Germinal center (tissue), 1 donor: ENCODE results near the gene CADPS.

Experiments used
- DNase-seq: peaks from one replicate; pipeline ENCODE4 v3.0.0; 2012; ENCODE audit warnings: mixed read lengths, low spot score

Gene CADPS

DNA sequence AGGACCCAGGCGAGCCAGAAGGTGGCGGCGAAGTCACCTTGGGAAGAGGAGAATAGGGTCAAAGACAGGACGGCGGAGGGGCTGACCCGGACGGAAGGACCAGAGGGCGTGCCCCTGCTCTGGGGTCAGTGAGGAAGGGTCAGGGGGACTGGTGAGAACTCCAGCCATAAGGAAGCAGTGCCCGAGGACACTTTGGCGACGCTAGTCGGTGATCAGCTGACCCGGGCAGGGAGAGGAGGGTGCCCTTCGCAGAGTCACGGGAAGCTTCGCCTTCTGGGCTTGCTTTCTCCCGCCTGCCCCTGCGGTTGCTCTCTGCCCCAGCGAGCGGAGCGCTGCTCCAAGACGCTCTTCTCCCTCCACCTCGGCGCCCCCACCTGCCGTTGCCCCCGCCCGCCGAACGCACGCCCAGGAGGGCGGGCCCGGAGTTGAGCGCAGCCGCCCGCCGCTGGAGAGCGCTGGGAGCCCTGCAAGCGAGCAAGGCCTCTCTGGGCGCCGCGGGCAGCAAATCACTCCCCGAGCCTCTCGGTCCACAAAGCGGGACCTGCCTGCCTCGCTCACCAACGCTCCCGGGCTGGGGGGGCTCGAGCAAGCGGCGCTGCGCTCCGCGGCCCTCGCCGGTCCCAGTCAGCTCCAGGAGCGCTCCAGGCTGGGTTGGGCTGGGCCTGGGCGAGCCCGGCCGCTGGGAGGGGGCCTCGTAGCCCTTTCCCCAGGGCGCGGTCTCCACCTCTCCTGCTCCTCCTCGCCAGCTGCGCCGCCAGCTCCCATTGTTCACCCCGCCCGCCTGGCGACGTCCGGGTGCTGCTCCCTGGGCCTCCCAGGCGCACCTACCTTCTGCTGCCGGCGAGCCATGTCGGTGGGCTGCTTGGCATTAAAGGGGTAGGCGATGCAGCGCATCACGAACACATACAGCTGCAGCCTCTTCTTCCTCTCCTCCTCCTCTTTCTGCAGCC, 1.2 kb downstream of the CADPS start:
- DNase-seq, result peak; percentile 50

DNA sequence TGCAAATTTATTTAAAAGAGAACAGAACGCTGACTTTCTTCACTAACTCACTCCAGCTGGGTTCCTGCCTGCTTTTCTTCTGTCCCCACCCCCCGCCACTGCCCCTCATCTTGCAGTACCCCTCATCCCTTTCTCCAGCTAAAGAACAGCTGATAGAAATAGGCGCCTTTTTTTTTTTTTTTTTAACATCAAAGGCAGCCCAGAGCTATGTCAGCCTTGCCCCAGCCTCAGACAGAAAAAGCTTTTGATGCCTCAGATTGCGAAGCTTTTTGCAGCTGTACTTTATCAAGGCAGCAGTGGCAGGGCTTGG, 1.8 kb downstream of the CADPS start:
- DNase-seq, result no peak

DNA sequence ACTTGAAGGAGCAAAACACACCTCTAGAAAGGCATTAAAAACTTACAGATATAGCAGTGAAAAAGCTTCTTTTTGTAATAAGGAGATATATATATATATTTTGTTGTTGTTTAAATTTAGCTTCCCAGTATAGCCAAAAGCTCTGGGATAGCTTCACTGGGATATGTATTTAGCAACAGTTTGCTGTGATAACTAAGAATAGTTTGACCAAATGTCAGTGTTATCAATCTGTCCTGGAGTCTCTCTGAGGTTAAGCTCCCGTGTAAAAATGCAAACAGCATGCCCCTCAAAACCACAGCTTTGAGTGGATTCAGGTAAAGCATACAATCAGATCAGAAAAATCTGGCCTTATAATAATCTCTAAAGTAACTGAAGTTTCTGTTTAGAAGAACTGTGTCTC, 2.9 kb downstream of the CADPS start:
- DNase-seq, result no peak

DNA sequence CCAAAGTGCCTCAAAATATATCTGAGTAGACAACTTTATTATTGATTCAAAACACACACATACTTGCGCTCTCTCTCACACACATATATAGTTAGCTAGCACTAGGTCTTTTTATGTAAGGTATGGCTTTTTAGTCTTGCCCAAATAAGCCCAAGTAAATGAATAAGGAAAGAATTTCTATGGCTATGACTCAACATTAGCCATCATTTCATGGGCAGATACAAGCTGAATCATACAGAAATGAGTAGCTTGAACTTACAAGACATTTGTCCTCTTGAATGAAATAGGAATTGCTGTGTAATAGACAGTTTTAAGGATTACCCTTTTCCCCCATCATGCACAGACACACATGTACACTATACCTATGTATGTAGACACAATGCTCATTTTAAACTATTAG, 4.9 kb downstream of the CADPS start:
- DNase-seq, result no peak

DNA sequence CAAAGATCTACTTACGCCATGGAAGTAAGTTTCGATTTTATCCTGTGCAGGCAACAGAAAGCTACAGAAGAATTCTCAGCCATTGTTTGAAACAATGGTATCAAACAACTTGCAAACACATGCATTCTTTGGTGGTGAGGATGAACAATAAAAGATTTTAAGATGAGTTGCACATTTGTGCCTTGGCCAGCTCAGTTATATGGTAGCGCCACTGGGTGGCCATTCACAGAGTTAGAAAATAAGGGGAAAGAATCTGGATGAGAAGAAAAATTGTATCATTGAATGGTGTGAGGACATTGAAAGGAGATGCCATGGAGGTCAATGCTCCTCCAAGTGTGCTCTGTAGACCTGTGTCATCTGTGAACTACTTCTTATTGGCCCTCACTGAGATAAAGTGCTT, 11.6 kb downstream of the CADPS start:
- no peak for DNase-seq

DNA sequence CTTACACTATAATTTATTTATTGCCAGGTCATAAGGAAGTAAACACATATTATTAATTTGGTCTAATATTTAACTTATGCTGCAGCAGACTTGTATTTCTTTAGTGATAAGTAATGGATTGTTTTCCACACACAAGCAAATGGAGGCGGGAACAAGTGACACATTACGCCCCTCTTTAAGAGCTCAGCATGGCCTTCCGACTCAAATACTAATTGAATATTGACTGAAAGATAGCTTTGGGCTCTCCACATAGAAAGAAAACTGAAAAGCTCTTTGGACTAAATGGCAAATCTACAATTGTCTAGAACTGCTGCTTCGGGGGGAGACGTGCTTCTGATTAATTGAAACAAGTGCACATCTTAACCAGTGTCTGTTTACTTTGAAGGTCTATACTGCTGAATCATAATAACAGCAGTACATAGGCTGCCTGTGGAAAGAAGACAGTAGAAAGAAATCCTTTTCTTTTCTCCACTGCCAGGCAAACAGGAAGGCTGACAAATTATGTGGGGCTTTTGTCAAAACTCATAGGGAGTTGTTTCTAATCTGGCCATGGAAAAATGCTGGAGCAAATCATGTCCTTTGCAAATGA, 15.9 kb downstream of the CADPS start:
- DNase-seq, result no peak

DNA sequence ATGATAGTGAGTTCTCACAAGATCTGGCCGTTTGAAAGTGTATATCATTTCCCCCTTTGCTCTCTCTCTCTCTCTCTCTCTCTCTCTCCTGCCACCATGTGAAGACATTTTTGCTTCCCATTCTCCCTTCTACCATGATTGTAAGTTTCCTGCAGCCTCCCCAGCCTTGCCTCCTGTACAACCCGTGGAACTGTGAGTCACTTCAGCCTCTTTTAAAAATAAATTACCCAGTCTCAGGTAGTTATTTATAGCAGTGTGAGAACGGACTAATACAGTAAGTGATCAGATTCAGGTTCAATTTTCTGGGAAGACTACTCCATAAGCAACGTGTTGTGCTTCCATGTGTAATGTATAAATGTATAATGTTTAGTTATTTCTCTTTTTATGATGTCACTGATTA, 29.2 kb downstream of the CADPS start:
- no peak for DNase-seq

DNA sequence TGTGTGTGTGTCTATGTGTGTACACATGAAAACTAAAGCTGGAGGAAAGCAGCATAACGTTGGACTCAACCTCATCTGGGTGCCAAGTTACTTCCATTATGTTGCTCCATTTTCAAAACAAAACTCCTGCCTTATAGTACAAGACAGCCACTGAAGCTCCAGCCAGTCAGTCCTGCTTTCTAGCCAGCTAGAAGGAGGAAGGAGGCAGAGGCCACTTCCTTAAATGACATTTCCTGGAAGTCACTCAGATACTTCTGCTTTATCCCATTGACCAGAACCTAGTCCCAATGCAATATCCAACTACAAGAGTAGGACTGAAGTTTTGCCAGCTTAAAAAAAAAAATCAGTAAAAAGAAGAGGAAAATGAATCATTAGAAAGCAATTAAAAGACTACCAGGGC, 31.7 kb downstream of the CADPS start:
- DNase-seq, result no peak

DNA sequence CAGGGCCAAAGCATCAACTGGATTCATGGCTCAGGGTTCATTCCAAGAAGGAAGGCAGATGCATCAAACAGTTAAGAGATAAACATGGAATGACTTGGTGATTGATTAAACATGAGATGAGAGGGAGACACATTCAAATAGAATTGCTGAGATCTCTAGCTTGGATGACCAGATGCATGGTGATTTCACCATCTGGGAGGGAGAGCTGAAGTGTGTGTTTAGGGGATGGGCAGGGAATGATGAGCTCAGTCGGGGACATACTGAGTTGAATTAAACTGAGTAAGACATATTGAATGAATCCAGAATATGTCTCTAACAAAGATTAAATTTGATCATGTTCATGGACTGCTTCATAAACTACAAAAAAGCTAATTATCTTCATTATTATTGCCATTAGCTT, 35.5 kb downstream of the CADPS start:
- DNase-seq, result no peak

DNA sequence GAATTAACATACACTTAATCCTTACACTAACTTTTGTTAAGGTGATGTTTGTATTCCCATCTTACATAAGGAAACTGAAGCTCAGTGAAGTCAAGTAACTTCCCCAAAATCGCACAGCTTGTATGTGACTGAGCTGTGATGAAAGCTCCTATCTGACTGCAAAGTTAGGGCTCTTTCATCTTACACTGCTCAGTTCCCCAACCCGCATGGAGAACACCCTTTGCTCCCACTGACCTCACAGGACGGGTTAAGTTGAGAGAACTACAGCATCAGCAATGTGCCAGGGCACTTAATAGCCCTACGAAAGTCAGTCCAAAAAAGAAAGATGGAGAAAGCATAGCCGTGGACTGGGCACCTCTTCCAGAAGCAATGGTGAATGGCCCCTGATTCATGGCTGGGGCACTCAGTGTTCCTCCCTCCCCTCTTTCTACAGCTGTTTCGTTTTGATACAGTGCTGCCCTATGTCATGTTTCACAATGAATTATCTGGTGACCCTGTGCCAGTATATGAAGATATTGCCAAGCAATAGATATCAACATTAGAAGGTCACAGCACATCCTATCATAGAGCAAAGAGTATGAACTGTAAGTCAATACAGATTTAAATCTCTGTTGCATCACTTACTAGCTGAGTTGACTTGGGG, 38.0 kb downstream of the CADPS start:
- no peak for DNase-seq

DNA sequence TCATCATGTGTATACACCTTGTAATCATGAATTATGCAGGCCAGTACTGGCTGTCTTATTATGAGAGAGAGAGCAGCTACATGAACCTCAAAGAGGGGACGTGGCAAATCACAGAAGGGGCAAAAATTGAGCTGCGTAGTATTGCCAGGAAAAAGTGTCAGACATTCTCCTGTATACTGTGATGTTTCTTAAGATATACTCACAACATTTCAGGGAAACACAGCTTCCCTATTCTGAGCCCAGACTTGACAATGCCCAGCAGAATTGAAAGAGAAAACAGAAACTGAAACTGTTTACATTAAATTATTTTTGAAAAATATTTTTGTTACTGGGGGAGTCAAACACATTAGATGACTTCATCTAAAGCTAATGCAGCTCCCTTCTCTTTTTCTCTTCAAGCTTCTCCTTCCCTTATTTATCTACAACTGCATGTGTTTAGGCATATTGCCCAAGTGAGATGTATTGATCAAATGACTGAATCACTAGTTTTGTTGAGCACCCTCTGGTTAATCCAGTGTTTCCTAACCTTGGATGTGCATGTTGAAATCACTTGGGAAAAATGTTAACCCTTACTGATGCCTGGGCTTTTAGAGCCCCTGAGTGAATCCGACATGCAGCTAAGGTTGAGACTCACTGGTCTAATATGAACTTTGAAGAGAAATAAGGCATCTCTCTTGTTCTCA, 39.5 kb downstream of the CADPS start:
- DNase-seq, result peak; percentile 32

DNA sequence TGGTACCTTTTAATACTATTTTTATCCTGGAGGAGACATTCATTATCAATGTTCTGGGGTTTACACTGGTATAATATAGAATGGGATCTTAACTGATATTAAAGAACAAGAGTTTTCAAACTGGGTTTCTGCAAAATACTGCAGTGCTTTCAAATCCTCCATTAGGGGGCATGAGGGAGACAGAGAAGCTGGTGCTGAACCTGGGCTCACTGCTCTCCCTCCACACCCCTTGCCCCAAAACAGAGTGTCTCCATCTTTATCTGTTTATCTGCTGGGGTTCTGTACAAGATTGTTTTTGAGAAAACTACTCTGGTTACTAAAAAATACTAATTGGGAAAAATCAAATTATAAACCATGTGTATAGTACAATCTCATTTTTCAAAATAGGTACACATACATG, 41.7 kb downstream of the CADPS start:
- DNase-seq, result peak; percentile 32

DNA sequence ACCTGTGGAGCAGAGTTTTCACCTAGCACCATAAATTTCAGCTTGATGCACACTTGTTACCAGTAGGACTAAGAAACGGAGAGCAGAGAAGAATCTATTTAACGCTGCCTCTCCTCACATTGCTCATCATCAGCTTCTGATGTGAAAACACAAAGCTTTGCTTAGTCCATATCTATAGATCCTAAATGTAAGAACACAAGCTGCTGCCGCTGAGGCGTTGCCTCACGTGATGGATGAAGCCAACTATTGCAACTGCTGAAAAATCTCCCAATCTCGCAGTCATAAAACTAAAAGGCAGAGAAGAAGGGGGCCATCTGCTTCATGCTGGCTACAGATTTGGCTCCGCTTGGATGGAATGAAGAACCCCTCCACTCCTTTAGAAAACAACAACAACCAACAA, 42.7 kb downstream of the CADPS start:
- DNase-seq, result no peak

DNA sequence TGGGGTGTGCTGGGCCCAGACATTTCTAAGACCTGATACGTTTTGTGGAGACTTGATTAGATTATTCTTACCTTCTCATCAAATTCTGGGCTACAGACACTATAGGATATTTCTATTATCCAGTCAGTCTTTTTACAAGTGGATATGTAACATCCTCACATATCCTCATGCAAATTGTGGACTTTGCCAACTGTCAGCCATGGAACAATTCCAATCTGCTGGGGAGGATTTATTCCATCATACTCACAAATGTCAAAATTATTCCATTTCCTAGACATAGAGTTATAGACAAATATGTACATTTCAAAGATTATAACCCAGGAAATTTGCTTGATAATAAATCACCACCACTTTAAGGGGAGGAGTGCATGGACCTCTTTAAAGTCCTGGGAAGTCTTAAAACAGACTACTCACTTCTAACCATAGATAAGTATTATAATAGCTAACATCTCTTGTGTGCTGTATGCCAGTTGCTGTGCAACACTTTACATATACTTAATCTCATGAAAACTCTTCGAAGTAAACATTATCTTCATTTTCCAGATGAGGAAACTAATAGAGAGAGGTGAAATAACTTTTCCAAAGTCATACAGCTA, 44.4 kb downstream of the CADPS start:
- no peak for DNase-seq

DNA sequence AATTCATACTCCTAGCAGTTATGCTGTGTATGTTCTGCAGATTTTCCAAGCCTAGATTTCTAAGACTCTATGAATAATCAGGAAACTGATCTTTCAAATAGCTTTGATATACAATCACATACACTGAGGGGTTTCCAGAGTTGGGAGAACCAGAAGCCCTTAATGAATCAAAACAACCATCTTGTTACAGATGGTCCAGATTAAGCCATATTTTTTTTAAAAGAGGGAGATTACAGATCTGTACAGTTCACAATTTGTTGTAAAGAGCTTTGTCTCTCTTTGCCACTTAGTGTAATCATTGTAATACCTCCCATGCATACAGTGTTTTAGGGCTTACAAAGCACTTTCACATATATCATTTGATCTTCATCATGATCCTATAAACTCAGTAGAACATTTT, 47.7 kb downstream of the CADPS start:
- no peak for DNase-seq

DNA sequence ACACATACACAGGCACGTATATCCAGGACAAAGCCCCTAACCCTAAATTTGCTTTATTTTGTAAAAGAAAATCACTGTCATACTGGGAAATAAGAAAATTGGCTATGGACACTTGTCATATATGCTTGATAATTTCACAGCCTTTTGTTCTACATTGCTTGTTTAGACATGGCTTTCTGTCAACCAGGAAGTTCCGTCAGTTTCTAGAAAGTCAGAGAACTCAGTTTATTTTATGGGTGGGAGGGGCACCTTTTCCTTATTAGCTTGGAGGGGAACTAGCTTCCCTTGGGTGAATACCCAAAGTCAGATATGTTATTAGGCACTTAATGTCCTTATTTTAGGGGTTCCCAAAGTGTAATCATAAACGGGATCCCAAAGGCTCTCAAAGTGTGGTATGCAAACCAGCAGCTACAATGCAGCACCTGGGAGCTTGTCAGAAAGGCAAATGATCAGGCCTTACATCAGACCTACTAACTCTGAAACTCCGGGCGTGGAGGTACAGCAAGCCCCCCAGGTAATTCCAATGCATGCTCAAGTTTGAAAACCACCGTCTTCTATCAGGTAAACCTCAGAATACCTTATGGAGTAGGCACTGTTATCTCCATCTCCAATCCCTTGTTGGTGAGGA, 50.1 kb downstream of the CADPS start:
- no peak for DNase-seq

DNA sequence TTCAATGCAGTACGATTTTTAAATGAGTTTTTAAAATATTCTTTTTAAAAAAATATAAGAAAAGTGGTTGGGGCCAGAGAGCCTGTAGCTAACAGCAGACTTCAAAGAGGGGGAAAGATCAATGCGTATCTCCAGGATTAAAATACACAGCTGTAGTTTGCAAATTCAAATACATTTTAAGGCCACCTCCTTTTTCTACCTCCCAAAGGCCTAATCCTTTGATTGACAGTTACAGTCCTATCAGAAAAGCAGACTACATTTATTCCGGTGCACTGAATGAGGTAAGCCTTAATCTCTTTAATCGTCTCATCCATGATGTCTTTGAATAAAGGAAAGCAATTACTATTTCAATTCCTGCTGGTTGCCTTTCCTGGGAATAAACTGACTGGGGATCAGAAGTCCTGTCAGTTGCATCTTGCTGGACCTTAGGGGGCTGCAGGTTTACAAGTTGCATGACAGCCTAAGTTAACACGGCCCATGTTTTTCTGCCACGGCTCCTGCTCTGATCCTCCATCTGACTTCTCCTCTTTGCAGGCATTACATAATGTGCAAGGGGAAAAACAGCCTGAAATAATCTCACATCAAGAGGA, 51.7 kb downstream of the CADPS start:
- DNase-seq, result no peak

DNA sequence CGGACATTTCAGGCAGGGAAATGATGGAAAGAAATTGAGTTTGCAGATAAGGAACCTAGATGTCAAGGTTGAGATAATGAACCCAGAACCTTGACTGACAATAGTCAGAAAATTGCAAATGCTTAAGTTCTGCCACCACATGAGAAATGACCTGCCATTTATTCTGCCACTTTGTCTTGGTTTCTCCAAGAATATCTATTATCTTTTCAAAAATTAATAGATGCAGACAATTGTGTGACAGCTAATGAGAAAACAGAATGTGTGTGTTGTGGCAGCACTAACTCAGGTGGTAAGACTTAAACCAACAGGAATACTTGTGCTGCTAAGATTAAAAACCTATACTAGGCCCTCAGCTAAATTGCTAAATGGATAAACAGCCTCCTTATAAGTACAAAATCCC, 52.3 kb downstream of the CADPS start:
- no peak for DNase-seq

DNA sequence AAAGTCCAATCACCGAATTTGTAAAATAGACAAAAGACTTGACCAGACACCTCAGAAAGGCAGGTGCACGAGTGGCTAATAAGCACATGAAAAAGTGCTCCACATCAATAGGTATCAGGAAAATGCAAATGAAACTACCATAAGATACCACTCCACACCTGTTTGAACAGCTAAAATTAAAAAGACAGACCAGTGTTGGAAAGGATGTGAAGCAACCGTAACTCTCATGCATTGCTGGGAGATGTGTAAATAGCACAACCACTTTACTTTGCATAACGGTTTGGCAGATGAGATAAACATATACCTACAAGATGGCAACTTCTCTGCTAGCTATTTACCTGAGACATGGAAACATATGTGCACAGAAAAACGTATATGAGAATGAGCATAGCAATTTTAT, 56.9 kb downstream of the CADPS start:
- peak; percentile 24 for DNase-seq

DNA sequence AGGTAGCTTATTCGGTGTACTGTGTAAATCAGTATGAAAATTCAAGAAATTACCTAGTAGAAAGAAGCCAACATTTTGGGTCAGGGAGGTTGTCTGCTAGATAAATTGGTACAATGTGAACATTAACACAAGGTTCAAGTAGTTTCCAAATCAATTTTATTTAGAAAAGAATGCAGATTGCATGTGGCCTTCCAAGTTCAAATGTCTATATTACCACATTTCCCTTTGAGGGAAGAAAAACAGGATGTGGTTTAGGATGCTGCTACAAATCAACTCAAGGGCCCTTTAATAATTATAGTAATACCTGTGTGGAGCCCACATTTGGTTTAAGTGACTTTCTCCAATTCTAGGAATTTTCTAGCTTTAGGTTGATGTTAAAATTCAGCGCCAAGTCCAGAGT, 57.5 kb downstream of the CADPS start:
- no peak for DNase-seq

DNA sequence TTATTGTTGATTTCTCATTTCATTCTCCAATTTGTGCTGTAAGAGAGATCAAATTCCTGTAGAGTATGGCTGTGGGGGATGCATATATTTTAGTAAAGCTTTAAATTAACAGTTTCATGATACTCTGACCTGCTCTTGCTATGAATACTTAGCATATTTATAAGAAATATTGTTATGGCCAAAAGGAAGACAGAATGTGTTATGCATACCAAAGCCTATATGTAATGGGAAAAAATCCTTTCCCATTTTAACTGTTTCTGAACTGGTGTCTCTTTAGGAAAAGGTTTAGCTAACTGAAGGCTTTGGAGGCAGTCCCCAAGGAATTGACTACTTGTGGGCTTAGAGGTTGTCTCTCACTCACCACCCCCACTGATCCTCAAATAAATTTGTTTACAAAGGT, 59.2 kb downstream of the CADPS start:
- no peak for DNase-seq

DNA sequence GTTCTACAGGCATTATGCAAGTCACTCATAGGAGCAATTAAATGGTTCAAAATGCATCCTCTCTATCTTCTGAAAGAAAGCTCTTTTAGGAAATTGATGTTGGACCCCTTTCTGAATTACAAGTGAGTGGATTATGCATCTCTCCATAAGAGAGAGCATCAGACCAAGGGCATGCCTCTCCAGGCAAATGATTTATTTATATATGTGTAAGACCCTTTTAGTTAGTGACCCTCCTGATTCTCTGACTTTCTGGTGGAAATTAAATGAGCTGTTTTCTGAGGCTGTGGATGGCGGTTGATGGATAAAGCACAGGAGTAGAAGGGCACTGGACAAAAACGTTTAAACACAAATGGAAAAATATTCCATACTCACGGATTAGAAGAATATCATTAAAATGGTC, 62.6 kb downstream of the CADPS start:
- DNase-seq, result no peak
